GM18520 (cell line): Measurements from ENCODE around the gene UBE2E2.
A peak's percentile ranks its signal among the peaks of the same experiment; 100 is the strongest.

Experiments
- ATAC-seq: cut with Tn5 transposase; IDR thresholded peaks from one replicate; pipeline ENCODE4 v1.9.1; 2021; ENCODE audit not compliant: unreplicated experiment

The UBE2E2 gene

DNA sequence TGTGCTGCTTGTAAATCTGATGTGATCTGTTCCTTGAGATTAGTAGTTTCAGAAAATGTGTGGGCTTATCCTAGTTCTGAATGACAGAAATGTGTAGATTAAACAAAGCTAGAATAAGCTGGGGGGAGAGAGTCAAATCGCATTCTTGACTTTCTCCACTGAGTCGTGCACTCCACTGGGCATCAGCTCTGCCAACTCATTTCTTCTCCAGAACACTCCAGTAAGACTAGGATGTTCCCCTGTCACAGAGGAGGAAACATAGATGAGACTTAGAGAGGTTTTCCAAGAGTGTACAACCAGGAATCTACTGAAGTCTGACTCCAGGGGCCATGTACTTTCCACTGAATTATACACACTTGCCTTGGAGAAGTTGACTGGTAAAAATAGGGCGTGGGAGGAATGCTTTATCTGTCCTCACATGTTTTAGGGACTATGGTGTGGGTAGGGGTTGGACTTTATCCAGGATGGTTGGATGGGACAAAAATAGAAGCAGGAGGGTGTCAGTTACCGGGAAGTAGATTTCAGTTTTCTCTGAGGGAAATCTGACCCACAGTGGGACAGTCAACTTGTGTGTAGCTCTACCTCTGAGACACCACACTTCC lies 298.2 kb downstream of the UBE2E2 start:
- no peak for ATAC-seq

DNA sequence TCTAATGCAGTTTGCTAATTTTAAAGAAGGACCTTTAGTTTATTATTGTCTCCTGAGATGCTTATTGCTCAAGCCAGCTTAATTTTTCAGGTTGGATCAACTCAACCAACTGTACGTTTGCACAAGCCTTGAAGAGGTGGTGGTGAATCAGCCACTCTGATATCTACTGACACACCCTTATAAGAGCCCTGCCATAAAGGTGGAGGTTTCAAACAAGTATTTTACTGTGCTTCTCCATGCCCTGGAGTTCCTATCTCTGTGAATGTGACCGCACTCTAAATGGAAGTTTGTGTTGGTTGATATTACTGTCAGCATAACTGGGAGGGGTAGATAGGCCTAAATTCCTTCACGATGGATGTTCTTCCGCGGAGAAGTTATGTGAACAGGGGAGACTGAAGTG lies 305.3 kb downstream of the UBE2E2 start:
- no peak for ATAC-seq

DNA sequence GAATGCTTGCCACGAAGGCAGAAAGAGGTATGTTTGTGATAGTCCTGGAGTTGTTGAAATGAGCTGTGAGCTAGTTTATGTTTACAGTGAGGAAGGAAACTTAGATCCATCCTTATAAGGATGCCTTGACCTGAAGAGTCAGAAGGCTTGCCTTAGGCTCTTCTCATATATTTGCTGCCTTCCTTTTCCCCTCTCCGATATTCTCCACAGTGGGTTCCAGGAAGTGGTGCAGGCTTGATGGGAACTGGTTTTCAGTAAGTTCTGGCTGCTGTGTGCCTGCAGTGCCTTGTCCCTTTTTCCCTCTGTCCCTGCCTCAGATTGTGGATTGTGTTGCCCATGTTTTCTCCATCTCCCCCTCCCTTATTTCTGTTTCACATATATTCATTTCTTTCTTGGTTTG lies 315.3 kb downstream of the UBE2E2 start:
- no peak for ATAC-seq

DNA sequence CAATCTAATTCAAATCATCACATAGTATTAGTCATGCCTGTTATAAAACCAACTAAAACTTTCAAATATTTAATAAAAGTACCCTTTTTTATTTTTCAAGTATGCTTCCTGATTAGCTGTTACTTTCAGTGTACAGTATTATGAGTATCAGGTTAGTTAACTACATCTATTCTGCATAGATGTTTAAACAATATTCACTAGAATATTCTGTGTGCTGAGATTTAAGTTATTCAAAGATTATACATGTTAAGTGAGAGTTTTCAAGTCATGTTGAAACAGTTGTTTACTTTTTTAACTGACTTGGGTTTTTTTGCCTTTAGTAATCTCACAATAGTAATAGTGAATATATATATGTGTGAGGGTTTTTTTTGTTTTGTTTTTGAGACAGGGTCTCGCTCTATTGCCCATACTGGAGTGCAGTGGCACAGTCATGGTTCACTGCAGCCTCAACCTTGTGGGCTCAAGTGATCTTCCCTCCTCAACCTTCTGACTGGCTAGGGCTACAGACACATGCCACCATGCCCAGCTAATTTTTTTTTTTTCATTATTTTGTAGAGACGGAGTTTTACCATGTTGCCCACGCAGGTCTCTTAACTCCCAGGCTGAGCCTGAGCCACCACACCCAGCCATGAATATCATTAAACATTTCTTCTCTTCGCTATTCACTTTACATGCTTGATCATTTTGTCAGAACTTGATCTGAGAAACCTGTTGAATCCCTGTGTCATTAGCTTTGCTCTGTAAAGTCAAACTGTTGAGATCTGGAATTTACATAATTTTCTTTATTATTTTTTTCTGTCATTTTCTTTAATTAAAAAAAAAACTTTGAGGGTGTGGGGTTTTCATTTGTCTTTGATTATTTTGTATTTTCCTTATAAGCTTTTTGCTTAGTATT lies 316.4 kb downstream of the UBE2E2 start:
- peak; percentile 56 for ATAC-seq

DNA sequence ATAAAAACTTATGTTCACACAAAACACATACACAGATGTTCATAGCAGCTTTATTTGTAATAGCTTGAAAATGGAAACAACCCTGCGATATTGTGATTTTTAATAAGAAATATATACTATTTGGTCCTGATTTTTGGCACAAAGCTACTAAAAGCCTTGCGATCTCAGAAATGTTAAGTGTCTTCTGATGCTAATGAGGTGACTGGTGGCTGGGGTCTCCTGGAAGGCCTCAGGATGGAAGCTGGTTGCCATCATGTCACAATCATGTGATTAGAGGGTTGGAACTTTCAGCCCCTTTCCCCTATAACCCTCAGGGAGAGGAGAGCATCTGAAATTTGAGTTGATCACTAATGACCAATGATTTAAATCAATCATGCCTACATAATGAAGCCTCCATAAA lies 324.2 kb downstream of the UBE2E2 start:
- no peak for ATAC-seq

DNA sequence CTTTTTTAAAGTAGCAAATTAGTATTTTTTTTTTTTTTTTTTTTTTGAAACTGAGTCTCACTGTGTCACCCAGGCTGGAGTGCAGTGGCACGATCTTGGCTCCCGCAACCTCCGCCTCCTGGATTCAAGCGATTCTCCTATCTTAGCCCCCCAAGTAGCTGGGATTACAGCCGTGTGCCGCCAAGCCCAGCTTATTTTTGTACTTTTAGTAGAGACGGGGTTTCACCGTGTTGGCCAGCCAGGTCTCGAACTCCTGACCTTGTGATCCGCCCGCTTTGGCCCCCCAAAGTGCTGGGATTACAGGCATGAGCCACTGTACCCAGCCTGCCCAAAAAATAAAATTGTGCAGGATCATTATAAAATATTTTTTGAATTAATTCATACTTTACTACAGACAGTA lies 330.5 kb downstream of the UBE2E2 start:
- no peak for ATAC-seq

DNA sequence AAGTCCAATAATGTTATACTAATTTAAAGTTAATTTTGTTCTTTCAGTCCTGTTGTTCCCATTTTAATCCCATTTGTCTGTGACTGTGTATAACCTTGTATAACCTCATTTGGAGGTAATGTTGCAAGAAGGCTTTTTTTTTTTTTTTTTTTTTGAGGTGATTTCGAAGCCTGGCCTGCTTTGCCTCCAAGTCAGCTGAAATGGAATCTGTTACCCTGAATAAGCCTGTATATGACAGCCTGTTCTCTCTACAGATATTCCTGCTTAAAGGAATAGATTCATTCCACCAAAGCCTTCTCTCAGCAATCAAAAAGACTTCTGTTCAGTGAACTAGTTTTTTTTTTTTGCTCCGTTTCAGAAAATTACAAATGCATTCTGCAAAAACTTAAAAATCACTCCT lies 330.9 kb downstream of the UBE2E2 start:
- no peak for ATAC-seq

DNA sequence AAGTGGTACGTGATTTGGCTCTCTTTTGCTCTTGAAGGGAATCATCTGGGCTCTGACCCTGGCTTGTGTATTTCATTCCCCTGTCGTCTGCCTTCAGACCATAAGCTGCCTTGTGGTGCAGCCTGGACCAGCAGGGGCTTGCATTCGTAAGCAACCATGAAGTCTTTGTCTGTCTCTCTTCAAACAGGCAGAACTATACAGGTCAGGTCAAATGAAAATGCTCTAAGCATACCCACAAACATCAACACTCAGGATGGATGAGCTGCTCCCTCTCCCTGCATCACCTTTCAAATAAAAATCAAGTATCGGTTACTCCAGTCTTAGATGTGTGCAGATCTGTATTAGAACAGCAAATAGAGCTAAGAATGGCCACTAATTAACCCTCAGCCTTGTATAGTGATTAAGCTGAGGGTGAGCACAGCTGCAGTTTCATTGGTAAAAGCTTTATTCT lies 334.0 kb downstream of the UBE2E2 start:
- ATAC-seq, result no peak

DNA sequence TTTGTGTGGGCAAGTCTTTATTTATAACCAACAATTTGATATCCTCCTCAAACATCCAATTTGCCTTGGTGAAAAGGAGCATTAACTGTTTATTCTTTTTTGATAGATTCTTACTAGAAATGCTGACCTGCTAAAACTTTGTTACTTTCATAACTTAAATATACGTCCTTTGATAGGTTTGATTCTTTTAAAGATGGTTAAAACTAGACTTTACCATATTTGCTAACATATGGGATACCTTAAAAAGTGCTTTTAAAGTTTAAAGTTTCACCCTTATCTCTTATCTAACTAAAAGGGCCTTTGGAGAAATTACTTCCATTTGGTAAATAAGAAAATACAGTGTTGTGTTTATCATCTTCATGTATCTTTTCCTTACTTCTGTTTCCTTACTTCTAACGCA lies 336.1 kb downstream of the UBE2E2 start:
- no peak for ATAC-seq

DNA sequence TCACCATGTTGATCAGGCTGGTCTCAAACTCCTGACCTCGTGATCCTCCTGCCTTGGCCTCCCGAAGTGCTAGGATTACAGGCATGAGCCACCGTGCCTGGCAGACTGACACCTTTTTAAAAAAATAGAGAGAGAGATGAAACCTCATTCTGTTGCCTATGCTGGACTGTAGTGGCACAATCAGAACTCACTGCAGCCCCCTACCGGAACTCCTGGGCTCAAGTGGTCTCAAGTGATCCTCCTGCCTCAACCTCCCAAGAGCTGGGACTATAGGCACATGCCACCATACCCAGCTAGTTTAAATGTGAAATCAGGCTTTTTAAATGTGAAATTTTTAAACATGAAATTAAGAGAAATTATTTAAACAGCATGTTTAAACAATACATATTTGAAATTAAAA lies 337.5 kb downstream of the UBE2E2 start:
- no peak for ATAC-seq

DNA sequence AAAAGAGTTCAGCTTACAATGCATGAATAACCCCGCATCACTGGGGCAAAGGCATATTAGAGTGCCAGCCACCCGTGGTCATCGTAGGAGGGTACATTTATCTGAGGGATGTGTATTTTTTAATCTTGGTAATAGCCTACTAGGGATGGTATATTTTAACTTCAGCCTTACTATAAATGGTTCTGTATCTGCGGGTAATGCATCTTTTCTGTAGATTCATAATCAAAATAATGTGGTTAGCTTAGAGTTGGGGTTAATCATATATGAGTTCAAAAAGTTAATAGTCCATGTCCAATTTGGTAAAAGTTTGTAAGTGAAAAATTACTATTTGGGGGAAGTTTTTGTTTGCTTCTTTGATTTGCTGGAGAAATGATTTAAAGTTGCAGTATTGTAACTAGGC lies 339.0 kb downstream of the UBE2E2 start:
- ATAC-seq, result no peak

DNA sequence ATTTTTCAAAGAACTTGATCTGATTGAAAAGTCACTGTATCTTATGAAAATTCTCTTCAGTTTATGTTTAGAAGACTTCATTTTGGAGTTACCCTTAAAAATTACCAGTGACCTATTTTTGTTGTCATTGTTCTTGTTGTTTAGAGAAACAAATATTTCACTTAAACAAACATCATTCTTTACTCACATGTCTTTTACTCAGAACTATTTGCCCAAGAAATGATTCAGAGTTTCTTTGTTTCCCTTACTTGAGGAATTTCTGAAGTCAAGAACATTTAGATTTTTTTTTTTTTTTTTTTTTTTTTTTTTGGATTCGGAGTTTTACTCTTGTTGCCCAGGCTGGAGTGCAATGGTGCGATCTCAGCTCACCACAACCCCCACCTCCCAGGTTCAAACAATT lies 343.1 kb downstream of the UBE2E2 start:
- ATAC-seq, result no peak

DNA sequence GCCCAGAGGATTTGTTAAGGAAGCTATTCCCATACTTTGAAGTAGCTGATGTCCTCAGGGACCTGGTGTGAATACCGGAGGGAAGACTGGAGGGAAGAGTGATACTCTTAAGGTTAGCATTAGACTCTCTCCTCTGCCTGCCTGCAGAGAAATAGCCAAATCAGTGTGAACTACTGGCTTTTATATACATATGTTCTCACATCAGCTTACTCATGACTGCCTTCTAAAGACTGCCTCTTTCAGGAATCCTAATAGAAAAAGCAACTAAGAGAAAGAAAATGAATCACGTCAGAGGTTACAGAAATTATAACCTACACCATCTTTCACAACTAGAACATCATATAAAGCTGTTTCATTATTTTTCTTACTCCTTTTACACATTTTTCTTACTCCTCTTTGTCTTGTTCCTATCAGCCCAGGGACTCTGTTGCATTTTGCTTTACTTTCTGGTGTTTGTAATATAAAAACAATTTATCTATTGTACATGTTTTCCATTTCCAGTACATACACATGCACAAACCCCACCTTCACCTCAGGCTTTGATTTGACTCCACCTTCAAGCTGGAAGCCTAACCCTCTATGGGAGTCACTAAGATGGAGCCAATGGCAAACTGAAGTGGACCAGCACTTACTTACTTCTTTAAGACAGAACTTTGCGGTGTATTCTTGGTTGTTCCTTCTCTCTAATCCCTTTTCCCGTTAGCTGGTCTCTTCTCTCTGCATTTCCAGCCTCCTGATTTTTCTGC lies 345.0 kb downstream of the UBE2E2 start:
- no peak for ATAC-seq

DNA sequence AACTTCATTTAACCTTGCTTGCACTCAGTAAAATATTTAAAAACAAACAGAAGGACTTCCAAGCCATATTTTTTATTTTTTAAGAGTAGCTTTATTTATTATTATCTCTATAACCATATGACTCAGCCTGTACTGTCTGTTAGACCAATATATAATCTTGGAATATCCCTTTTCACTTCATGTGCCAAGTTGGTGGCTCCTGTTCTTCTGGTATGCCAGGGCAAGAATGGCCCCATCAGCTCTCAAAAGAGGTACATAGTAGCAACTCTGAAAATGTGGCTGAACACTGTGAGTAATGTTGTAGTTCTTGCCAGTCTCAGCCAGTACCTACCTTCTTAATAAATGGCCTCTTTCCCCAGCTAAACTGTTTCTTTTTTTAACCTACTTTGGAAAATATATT lies 345.6 kb downstream of the UBE2E2 start:
- no peak for ATAC-seq

DNA sequence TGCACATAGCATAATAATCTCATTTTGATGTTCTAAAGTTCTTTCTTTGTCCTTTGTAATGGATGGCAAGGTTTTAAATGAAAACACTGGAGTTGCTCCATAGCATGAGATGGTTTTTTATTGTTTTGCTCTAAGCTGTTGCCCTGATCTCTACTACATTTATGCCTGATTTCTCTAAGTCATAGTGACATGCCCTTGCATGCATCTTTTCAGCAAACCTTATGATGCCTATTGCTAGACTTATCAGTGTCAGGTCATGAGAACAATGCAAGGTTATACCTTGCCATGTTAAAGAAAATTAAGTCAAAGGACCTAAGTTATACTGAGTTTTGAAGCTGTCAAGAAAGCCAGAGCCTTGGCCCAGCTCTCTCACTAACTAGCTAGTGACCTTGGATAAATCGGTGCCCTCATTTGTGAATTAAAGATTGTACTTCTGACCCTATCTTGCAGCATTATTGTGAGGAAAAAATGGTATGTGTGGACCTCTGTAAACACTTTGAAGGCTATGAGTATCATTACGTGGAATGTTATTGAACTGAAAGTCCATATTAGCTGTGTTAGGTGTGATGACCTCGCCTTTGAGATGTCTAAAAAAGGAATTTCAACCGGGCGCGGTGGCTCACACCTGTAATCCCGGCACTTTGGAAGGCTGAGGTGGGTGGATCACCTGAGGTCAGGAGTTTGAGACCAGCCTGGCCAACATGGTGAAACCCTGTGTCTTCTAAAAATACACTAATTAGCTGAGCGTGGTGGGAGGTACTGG lies 346.2 kb downstream of the UBE2E2 start:
- ATAC-seq, result no peak

DNA sequence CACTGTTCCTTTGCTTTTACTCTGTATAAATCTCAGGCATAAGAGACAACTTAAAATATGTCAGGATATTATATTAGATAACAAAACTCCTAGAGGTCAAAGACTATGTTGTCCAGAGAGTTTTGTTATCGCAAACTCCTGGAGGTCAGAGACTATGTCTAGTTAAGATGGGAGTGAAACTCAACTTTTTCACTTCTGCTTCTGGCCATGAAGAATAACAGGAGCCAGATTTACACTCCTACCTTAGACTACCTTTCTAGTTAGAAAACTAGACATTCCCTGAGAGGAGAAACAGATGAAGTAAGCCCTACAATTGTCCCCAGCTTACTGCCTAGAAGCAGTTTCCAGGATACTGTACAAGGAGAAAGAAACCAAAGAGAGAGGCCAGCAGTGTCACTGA lies 347.3 kb downstream of the UBE2E2 start:
- ATAC-seq, result peak; percentile 75

DNA sequence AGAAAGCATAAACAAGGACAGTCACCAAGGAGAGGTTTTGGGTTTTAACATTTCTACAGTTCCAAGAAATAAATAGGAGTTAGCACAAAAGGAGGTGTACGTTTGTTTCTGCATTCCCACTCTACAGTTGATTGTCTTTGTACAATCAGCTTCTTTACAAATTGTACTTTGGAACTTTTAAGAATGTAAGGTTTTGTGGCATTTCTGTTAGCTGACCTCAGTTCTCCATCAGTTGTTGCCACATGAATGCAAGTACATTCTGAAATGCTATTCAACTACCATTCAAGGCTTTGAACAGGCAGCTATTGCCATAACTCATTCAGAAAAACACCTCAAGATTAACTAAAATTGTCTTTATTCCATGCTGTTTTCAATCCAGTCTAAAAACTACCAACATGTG lies 349.4 kb downstream of the UBE2E2 start:
- no peak for ATAC-seq

DNA sequence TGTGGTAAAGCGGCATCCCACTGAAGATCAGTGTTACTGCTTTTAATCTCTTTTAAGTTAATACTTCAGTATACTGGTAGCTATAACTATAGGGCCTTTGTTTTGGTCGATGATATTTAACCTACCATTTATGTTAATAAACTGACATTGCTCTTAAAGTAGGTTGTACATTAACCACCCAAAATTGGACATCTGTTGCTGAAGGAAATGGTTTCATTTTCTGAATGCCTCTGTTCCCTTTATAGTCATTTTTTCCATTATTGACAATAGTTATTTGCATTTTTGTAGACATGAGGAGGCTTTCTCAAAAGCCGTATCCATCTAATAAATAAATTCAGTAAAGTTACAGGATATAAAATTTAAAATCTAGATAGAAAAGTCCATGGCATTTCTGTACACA lies 350.2 kb downstream of the UBE2E2 start:
- ATAC-seq, result no peak

DNA sequence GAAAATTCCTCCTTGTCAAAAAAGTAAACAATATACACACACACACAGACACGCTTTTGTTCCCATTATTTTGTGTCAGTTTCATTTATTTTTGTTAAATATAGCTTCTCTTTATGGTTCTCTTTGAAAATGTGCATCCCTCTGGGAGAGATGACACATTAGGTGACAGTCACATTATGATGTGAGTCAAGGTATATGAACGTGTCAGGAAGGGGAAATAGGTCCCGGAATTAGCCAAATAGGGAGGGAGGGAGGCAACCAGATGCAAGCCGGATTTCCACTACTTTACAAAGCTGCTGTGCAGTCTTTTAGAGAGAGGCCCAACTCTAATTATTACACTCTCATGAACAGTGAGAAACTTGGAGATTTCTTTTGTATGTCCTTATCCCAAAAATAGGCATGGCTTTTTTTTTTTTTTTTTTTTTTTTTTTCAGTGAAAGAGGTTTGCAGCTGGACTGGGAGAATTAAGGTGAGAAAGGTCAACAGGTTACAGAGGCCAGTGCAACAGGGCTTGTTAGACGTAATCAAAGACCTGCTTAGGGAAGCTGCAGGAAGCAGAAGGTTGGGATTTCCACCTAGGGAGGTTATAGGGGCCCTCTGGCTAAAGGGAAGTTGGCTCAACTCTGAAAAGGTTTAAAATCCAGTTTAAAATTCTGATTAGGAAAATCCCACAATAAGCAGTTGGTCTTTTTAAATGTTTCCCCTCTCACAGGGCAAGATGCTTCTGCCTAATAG lies 362.1 kb downstream of the UBE2E2 start:
- ATAC-seq, result no peak

DNA sequence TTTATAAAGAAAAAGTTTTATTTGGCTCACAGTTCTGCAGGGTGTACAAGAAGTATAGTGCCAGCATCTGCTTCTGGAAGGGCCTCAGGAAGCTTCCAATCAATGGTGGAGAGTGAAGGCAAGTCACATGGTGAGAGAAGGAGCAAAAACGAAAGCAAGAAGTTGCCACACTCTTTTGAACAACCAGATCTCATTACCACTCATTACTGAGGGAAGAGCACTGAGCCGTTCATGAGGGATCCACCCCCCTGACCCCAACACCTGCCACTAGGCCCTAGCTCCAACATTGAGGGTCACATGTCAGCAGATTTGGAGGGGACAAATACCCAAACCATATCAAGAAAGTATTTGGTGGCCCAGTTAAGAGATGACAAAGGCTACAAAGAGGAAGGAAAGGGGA lies 363.4 kb downstream of the UBE2E2 start:
- ATAC-seq, result no peak

DNA sequence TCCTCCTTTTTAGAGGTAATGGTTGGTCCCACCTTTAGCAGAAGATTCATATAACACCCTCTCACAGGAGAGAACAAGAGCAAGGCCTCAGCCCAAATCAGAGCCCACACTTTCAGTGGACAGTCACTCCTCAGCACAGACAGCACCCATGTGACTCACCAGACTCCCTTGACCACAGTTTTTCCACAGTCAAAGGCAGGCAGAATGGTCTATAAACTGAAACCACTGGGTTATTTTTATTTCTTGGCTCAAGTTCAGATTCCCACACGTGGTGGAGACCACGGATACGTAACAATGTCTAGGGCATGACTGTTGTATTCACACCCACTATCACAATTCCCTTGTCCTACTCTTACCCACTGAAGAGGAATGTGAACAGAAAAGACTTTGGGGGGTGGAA lies 364.8 kb downstream of the UBE2E2 start:
- ATAC-seq, result no peak
